ENCODE measurements around the gene NLRP14.

Gene NLRP14

GRCh38 chr11:7016011-7016410, 4.3 kb upstream of the NLRP14 start:
- Mint-ChIP-seq H3K4me1 (peaks cover 48% of the 10 kb centered on the region), H3K4me3 (no peak overlapping the region), H3K9me3 (no peaks in the 10 kb centered on the region), H3K27ac (peak overlapping the region in 1 of 3 experiments; percentile 2), H3K27me3 (ENCODE audit: low read depth) (no peaks in the 10 kb centered on the region), H3K36me3 (ENCODE audit: low read depth) (peaks cover 3% of the 10 kb centered on the region)
- TF ChIP-seq CTCF (IDR thresholded peaks at IDR 0.05; ENCODE audit: unreplicated experiment in 3 of 3) = no peak

- peak overlapping the region; percentile 89 to 99 (median 95) for H3K27ac Mint-ChIP-seq
- peaks cover 30% of the 10 kb centered on the region for H3K4me1 Mint-ChIP-seq
- H3K36me3 Mint-ChIP-seq (ENCODE audit: low read depth) = peaks cover 2% of the 10 kb centered on the region
- no peaks in the 10 kb centered on the region for H3K27me3 Mint-ChIP-seq (ENCODE audit: low read depth)
- peak overlapping the region; percentile 96 to 100 (median 98) for H3K4me3 Mint-ChIP-seq
- TF ChIP-seq CTCF (IDR thresholded peaks at IDR 0.05; ENCODE audit: unreplicated experiment in 3 of 3) = no peak
- H3K9me3 Mint-ChIP-seq = no peaks in the 10 kb centered on the region
Measured at GRCh38 chr11:7019500-7020182, 638 bp upstream of the NLRP14 start.

GRCh38 chr11:7021318-7021717, 1.0 kb downstream of the NLRP14 start:
- Mint-ChIP-seq H3K36me3 (ENCODE audit: low read depth) (no peaks in the 10 kb centered on the region), H3K4me3 (peak overlapping the region; percentile 96 to 100 (median 98)), H3K4me1 (peaks cover 24% of the 10 kb centered on the region), H3K27ac (peak overlapping the region in 2 of 3 experiments; percentile 89 to 95), H3K9me3 (no peaks in the 10 kb centered on the region), H3K27me3 (ENCODE audit: low read depth) (no peaks in the 10 kb centered on the region)
- no peak for TF ChIP-seq CTCF (IDR thresholded peaks at IDR 0.05; ENCODE audit: unreplicated experiment in 3 of 3)

- no peak overlapping the region for H3K27ac Mint-ChIP-seq
Measured at GRCh38 chr11:7028141-7028540, 7.9 kb downstream of the NLRP14 start.

GRCh38 chr11:7030836-7031235, 10.6 kb downstream of the NLRP14 start:
- peaks cover 13% of the 10 kb centered on the region for H3K4me1 Mint-ChIP-seq
- no peaks in the 10 kb centered on the region for H3K36me3 Mint-ChIP-seq (ENCODE audit: low read depth)
- TF ChIP-seq CTCF (IDR thresholded peaks at IDR 0.05; ENCODE audit: unreplicated experiment in 3 of 3) = no peak
- peaks cover 4% of the 10 kb centered on the region for H3K27me3 Mint-ChIP-seq (ENCODE audit: low read depth)
- H3K9me3 Mint-ChIP-seq = no peaks in the 10 kb centered on the region
- H3K4me3 Mint-ChIP-seq = no peak overlapping the region
- no peak overlapping the region for H3K27ac Mint-ChIP-seq

More at GRCh38 chr11:7028141-7028540, 7.9 kb downstream of the NLRP14 start:
- Mint-ChIP-seq H3K36me3 (ENCODE audit: low read depth) (no peaks in the 10 kb centered on the region), H3K9me3 (no peaks in the 10 kb centered on the region), H3K4me3 (no peak overlapping the region), H3K27me3 (ENCODE audit: low read depth) (peaks cover 4% of the 10 kb centered on the region), H3K4me1 (peaks cover 13% of the 10 kb centered on the region)
- TF ChIP-seq CTCF (IDR thresholded peaks at IDR 0.05; ENCODE audit: unreplicated experiment in 3 of 3) = no peak

- Mint-ChIP-seq H3K27ac (peak overlapping the region; percentile 43 to 81 (median 65)), H3K4me3 (no peak overlapping the region), H3K36me3 (ENCODE audit: low read depth) (no peaks in the 10 kb centered on the region), H3K27me3 (ENCODE audit: low read depth) (peaks cover 4% of the 10 kb centered on the region), H3K9me3 (no peaks in the 10 kb centered on the region), H3K4me1 (peaks cover 13% of the 10 kb centered on the region)
- TF ChIP-seq CTCF (IDR thresholded peaks at IDR 0.05; ENCODE audit: unreplicated experiment in 3 of 3) = no peak
Measured at GRCh38 chr11:7031471-7031871, 11.2 kb downstream of the NLRP14 start.
